HCT116 (cell line): Measurements from ENCODE around the gene PDSS2. TPM values are rescaled to one million over a fixed set of nuclear protein-coding genes. Genes with fewer than 3 reads are reported as not detected.

Experiments
- ATAC-seq: fragments of 200-7000 bp; cut with Tn5 transposase; 2 replicates; pipeline ENCODE4 v1.9.1; 2020; ENCODE audit warnings: mild to moderate bottlenecking, moderate library complexity
- BruUV-seq: library from RNA; stranded (reverse); fragments of 400-500 nt; replicated peaks from 2 replicates; lab custom pipeline; 2021; lab: Mats Ljungman, UMichigan
- CTCF ChIA-PET: fragments of 300-600 bp; sonication (Branson Sonifier 250); formaldehyde crosslinking; loops from one replicate; lab custom pipeline; 2021; ENCODE audit warnings: antibody characterized with exemption; lab: Charles Lee
- POLR2A ChIA-PET: fragments of 300-600, 350-600 bp; sonication (Branson Sonifier 250); formaldehyde crosslinking; loops from one replicate; lab custom pipeline; 2021; ENCODE audit warnings: antibody characterized with exemption; lab: Charles Lee
- RAD21 ChIA-PET, 2 experiments: fragments of 300-600 bp; sonication (Branson Sonifier 250); formaldehyde crosslinking; loops; one replicate each; lab custom pipeline; 2023; ENCODE audit warnings: low total read pairs in 2 of 2; ENCODE audit not compliant: uncharacterized antibody in 2 of 2, unreplicated experiment in 2 of 2, low non-redundant PET in 1 of 2; lab: Charles Lee
- DNase-seq: peaks from one replicate; pipeline ENCODE4 v3.0.0-alpha.2; 2010; ENCODE audit warnings: low read depth, low spot score
- H2AFZ ChIP-seq: fragments of 200-600 bp; shearing (Covaris generic), sonication (generic); 2 replicates; pipeline ENCODE4 v1.6.1; 2017; ENCODE audit warnings: low read depth, mixed run types, mixed read lengths, antibody characterized with exemption, low read length; ENCODE audit not compliant: poor library complexity, severe bottlenecking
- H3K27ac ChIP-seq: 2 replicates; pipeline ENCODE4 v1.5.1; 2012; ENCODE audit warnings: low read depth, low read length
- H3K27me3 ChIP-seq: fragments of 200-600 bp; sonication (generic); 2 replicates; pipeline ENCODE4 v1.6.1; 2016; ENCODE audit warnings: mixed run types, low read length, mixed read lengths; ENCODE audit not compliant: insufficient read depth
- H3K36me3 ChIP-seq, 2 experiments: fragments of 200-500 bp in 1 of 2; fragments of 200-600 bp in 1 of 2; sonication (Bioruptor generic) in 1 of 2; sonication (generic) in 1 of 2; 2 replicates each; pipeline versions ENCODE4 v1.5.1 to v1.6.1; 2014 to 2016; ENCODE audit warnings: low read length in 2 of 2, inconsistent platforms in 1 of 2, mixed read lengths in 1 of 2, mixed run types in 1 of 2; ENCODE audit not compliant: insufficient read depth in 2 of 2, control insufficient read depth in 1 of 2
- H3K4me1 ChIP-seq, 2 experiments: fragments of 200-600 bp in 1 of 2; sonication (generic) in 1 of 2; 2 replicates each; pipeline versions ENCODE4 v1.5.1 to v1.6.1; 2012 to 2017; ENCODE audit warnings: low read length in 2 of 2, inconsistent platforms in 1 of 2, mild to moderate bottlenecking in 1 of 2, mixed read lengths in 1 of 2, mixed run types in 1 of 2, moderate library complexity in 1 of 2; ENCODE audit not compliant: insufficient read depth in 2 of 2, control insufficient read depth in 1 of 2
- H3K4me2 ChIP-seq: fragments of 200-600 bp; sonication (generic); 2 replicates; pipeline ENCODE4 v1.6.1; 2017; ENCODE audit warnings: mixed run types, low read length, mixed read lengths
- H3K4me3 ChIP-seq, 2 experiments: fragments of 200-600 bp in 1 of 2; sonication (generic) in 1 of 2; replicated peaks in 1 of 2; 2 replicates each; pipeline ENCODE4 v1.5.1; 2011 to 2016; ENCODE audit warnings: low read length in 2 of 2, control low read depth in 1 of 2, low read depth in 1 of 2, mild to moderate bottlenecking in 1 of 2, mixed read lengths in 1 of 2, mixed run types in 1 of 2
- H3K79me2 ChIP-seq: fragments of 200-600 bp; sonication (generic); 2 replicates; pipeline ENCODE4 v1.6.1; 2017; ENCODE audit warnings: mild to moderate bottlenecking, mixed run types, low read length, moderate library complexity, mixed read lengths; ENCODE audit not compliant: insufficient read depth
- H3K9ac ChIP-seq: fragments of 200-600 bp; sonication (generic); 2 replicates; pipeline ENCODE4 v1.6.1; 2016; ENCODE audit warnings: low read length, mixed read lengths
- H3K9me2 ChIP-seq: fragments of 200-600 bp; sonication (generic), shearing (Covaris generic); 2 replicates; pipeline ENCODE4 v1.6.1; 2017; ENCODE audit warnings: mixed run types, mild to moderate bottlenecking, moderate library complexity; ENCODE audit not compliant: insufficient read depth
- H3K9me3 ChIP-seq, 2 experiments: fragments of 200-500 bp in 1 of 2; fragments of 200-600 bp in 1 of 2; sonication (Bioruptor generic) in 1 of 2; sonication (generic) in 1 of 2; 2 replicates each; pipeline ENCODE4 v1.6.1; 2014 to 2017; ENCODE audit warnings: low read length in 2 of 2, mixed read lengths in 2 of 2, inconsistent platforms in 1 of 2, low read depth in 1 of 2, mild to moderate bottlenecking in 1 of 2, mixed run types in 1 of 2, moderate library complexity in 1 of 2; ENCODE audit not compliant: control insufficient read depth in 1 of 2, insufficient read depth in 1 of 2
- H4K20me1 ChIP-seq: fragments of 200-600 bp; sonication (generic), shearing (Covaris generic); 2 replicates; pipeline ENCODE4 v1.6.1; 2017; ENCODE audit warnings: mixed run types, mild to moderate bottlenecking, moderate library complexity; ENCODE audit not compliant: insufficient read depth
- CEBPB ChIP-seq: IDR thresholded peaks from 2 replicates; pipeline ENCODE4 v1.6.1; 2012; ENCODE audit warnings: low read depth
- EGR1 ChIP-seq: IDR thresholded peaks from 2 replicates; pipeline ENCODE4 v1.6.1; 2012; ENCODE audit warnings: low read depth
- ELF1 ChIP-seq: IDR thresholded peaks from 2 replicates; pipeline ENCODE4 v1.6.1; 2012; ENCODE audit warnings: low read depth, borderline replicate concordance
- EZH2 ChIP-seq: fragments of 200-600 bp; sonication (generic); IDR thresholded peaks from 2 replicates; pipeline ENCODE4 v1.6.1; 2017; ENCODE audit warnings: antibody characterized with exemption, mixed run types
- FOSL1 ChIP-seq: IDR thresholded peaks from 2 replicates; pipeline ENCODE4 v1.6.1; 2012; ENCODE audit warnings: low read depth
- JUND ChIP-seq: IDR thresholded peaks from 2 replicates; pipeline ENCODE4 v1.6.1; 2012
- POLR2A ChIP-seq: IDR thresholded peaks from 2 replicates; pipeline ENCODE4 v1.7.0; 2011; ENCODE audit warnings: borderline replicate concordance; ENCODE audit not compliant: insufficient read depth, insufficient read length; ENCODE audit errors: extremely low read depth
- POLR2AphosphoS5 ChIP-seq: IDR thresholded peaks from 2 replicates; pipeline ENCODE4 v1.6.1; 2011; ENCODE audit warnings: mild to moderate bottlenecking, low read depth, low read length, moderate library complexity
- RAD21 ChIP-seq: IDR thresholded peaks from 2 replicates; pipeline ENCODE4 v1.6.1; 2012; ENCODE audit warnings: low read depth, mild to moderate bottlenecking
- REST ChIP-seq: IDR thresholded peaks from 2 replicates; pipeline ENCODE4 v1.6.1; 2012; ENCODE audit warnings: low read depth
- TCF7L2 ChIP-seq: IDR thresholded peaks from 2 replicates; pipeline ENCODE4 v1.7.0; 2011; ENCODE audit warnings: borderline replicate concordance, inconsistent platforms; ENCODE audit not compliant: insufficient read depth, insufficient read length; ENCODE audit errors: extremely low read depth
- ZBTB33 ChIP-seq: IDR thresholded peaks from 2 replicates; pipeline ENCODE4 v1.6.1; 2011; ENCODE audit warnings: mild to moderate bottlenecking, low read length, moderate library complexity; ENCODE audit not compliant: insufficient replicate concordance; ENCODE audit errors: extremely low read depth
- ZNF274 ChIP-seq: fragments of 200-500 bp; sonication (Bioruptor generic); IDR thresholded peaks from 2 replicates; pipeline ENCODE4 v1.6.1; 2014; ENCODE audit warnings: mild to moderate bottlenecking, low read depth, low read length, inconsistent platforms
- intact Hi-C: fragments of 100-400 bp; cut with micrococcal nuclease; formaldehyde crosslinking; loops from 2 replicates; pipeline ENCODE4 v1.10.0; 2022
- total RNA-seq: library from RNA; stranded (reverse); gene quantifications from one replicate; pipeline ENCODE4 v1.2.1, GENCODE V29; 2021; ENCODE audit not compliant: unreplicated experiment
- TF ChIP-seq, protein P1 (sequence below): IDR thresholded peaks from 2 replicates; pipeline ENCODE4 v1.6.1; 2012
- TF ChIP-seq, protein P2 (sequence below), 3 experiments: fragments of 200-600 bp in 1 of 3; sonication (generic) in 1 of 3; IDR thresholded peaks in 2 of 3; conservative IDR thresholded peaks in 1 of 3; 2 replicates each; pipeline ENCODE4 v1.5.1; 2012 to 2017; ENCODE audit warnings: low read depth in 2 of 3, low read length in 2 of 3, antibody characterized with exemption in 1 of 3, borderline replicate concordance in 1 of 3, control low read depth in 1 of 3, mild to moderate bottlenecking in 1 of 3, mixed read lengths in 1 of 3, mixed run types in 1 of 3, moderate library complexity in 1 of 3; ENCODE audit not compliant: insufficient read depth in 1 of 3
- TF ChIP-seq, protein P3 (sequence below): IDR thresholded peaks from 2 replicates; pipeline ENCODE4 v1.6.1; 2012

The PDSS2 gene
- total RNA-seq, 1 experiment from 2014 or later = 12.2 TPM

DNA sequence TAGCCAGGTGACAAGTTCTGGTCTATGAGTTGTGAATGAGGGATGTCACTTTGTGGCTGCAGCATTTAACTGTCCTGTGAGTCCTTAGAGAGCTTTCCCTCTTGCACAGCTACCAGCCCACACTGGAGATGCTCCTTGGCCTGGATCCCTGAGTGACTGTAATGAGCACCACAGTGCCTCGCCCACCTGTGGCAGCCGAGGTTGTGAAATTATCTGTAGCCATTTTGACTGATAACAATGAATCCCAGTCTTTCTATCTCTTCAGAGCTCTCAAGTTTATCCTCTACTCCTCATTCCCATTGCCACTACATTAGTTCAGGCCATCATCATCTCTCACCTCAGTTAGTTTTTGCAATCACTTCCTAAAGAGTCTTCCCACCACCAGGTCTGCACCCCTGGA is 302.7 kb downstream of the PDSS2 start:
- Histone ChIP-seq H3K4me2 (no peak overlapping the region), H3K9me3 (no peaks in the 10 kb centered on the region), H4K20me1 (no peaks in the 10 kb centered on the region), H3K36me3 (no peaks in the 10 kb centered on the region), H3K27me3 (no peaks in the 10 kb centered on the region), H2AFZ (no peak overlapping the region), H3K4me3 (no peak overlapping the region), H3K4me1 (peaks cover 0 to 5% of the 10 kb centered on the region in 2 experiments; a peak in 1 of 4 replicates), H3K79me2 (no peaks in the 10 kb centered on the region), H3K9me2 (no peaks in the 10 kb centered on the region), H3K27ac (no peak overlapping the region), H3K9ac (no peak overlapping the region)
- ChIA-PET CTCF (no interaction called here), RAD21 (no interaction called here), POLR2A (no interaction called here)
- TF ChIP-seq JUND (no peak), POLR2A (no peak), REST (no peak), ZBTB33 (no peak), POLR2AphosphoS5 (no peak), ZNF274 (no peak), FOSL1 (no peak), EZH2 (no peak), ELF1 (no peak), RAD21 (no peak), TCF7L2 (no peak), CEBPB (no peak), EGR1 (no peak)
- TF ChIP-seq, protein P1, sequence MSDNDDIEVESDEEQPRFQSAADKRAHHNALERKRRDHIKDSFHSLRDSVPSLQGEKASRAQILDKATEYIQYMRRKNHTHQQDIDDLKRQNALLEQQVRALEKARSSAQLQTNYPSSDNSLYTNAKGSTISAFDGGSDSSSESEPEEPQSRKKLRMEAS = no peak
- TF ChIP-seq, protein P2, sequence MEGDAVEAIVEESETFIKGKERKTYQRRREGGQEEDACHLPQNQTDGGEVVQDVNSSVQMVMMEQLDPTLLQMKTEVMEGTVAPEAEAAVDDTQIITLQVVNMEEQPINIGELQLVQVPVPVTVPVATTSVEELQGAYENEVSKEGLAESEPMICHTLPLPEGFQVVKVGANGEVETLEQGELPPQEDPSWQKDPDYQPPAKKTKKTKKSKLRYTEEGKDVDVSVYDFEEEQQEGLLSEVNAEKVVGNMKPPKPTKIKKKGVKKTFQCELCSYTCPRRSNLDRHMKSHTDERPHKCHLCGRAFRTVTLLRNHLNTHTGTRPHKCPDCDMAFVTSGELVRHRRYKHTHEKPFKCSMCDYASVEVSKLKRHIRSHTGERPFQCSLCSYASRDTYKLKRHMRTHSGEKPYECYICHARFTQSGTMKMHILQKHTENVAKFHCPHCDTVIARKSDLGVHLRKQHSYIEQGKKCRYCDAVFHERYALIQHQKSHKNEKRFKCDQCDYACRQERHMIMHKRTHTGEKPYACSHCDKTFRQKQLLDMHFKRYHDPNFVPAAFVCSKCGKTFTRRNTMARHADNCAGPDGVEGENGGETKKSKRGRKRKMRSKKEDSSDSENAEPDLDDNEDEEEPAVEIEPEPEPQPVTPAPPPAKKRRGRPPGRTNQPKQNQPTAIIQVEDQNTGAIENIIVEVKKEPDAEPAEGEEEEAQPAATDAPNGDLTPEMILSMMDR (IDR thresholded peaks at IDR 0.05 in 2 of 3, conservative IDR thresholded peaks at IDR 0.05 in 1 of 3; ENCODE audit: borderline replicate concordance in 1 of 3, insufficient read depth in 1 of 3, low read depth in 2 of 3, low read length in 2 of 3) = no peak
- TF ChIP-seq, protein P3, sequence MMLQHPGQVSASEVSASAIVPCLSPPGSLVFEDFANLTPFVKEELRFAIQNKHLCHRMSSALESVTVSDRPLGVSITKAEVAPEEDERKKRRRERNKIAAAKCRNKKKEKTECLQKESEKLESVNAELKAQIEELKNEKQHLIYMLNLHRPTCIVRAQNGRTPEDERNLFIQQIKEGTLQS = no peak
- BruUV-seq = no TSS peak
- intact Hi-C loops = no loop called here
- DNase-seq = no peak
- no peak for ATAC-seq
